ENCODE results near the gene RMRP. TPM values are rescaled to one million over a fixed set of nuclear protein-coding genes. Genes with fewer than 3 reads are reported as not detected.
A peak's percentile ranks its signal among the peaks of the same experiment; 100 is the strongest.

The RMRP gene
- total RNA-seq, 4 donors from 2014 or later: 1,650 to 4,855 (median 3,807) TPM

DNA sequence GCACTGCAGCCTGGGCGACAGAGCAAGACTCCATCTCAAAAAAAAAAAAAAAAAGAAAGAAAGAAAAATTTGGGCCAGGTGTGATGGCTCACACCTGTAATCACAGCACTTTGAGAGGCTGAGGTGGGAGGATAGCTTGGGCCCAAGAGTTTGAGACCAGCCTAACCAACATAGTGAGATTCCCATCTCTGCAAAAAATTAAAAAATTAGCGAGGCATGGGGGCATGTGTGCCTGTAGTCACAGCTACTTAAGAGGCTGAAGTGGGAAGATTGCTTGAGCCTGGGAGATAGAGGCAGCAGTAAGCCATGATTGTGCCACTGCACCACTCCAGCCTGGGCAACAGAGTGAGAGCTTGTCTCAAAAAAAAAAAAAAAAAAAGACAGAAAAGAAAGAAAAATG lies 4.2 kb downstream of the RMRP start:
- Histone ChIP-seq H3K27me3 (no peaks in the 10 kb centered on the region), H3K27ac (no peak overlapping the region), H3K36me3 (no peaks in the 10 kb centered on the region), H3K4me1 (peaks cover 0 to 25% (median 0%) of the 10 kb centered on the region in 3 donors), H3K4me3 (no peak overlapping the region), H3K9me3 (no peaks in the 10 kb centered on the region)
- ATAC-seq: no peak
- WGBS, 2 donors (ENCODE audit: low coverage in 1 of 2): 80 to 83% methylated on average over 1 to 2 of the region's 2 CpGs
- TF ChIP-seq POLR2A (IDR thresholded peaks at IDR 0.05) (no peak), EP300 (IDR thresholded peaks at IDR 0.05) (no peak), POLR2AphosphoS5 (IDR thresholded peaks at IDR 0.05) (no peak)
- TF ChIP-seq, protein P1, sequence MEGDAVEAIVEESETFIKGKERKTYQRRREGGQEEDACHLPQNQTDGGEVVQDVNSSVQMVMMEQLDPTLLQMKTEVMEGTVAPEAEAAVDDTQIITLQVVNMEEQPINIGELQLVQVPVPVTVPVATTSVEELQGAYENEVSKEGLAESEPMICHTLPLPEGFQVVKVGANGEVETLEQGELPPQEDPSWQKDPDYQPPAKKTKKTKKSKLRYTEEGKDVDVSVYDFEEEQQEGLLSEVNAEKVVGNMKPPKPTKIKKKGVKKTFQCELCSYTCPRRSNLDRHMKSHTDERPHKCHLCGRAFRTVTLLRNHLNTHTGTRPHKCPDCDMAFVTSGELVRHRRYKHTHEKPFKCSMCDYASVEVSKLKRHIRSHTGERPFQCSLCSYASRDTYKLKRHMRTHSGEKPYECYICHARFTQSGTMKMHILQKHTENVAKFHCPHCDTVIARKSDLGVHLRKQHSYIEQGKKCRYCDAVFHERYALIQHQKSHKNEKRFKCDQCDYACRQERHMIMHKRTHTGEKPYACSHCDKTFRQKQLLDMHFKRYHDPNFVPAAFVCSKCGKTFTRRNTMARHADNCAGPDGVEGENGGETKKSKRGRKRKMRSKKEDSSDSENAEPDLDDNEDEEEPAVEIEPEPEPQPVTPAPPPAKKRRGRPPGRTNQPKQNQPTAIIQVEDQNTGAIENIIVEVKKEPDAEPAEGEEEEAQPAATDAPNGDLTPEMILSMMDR (IDR thresholded peaks at IDR 0.05): no peak

DNA sequence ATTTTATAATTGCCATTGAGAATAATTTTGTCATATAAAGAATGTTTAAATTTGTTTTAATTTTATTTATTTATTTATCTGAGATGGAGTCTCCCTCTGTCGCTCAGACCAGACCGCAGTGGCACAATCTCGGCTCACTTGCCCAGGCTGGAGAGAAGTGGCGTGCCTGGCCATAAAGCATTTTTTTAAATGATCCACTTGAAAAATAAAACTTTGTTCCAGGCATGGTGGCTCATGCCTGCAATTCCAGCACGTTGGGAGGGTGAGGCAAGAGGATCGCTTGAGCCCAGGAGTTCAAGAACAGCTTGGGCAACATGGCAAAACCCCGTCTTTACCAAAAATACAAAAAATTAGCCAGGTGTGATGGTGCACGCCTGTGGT lies 5.0 kb downstream of the RMRP start:
- no peak for ATAC-seq
- 92 to 95% methylated on average over 6 to 8 of the region's 8 CpGs for WGBS, 2 donors (ENCODE audit: low coverage in 1 of 2)
- TF ChIP-seq, protein P1 (IDR thresholded peaks at IDR 0.05): no peak
- TF ChIP-seq POLR2AphosphoS5 (IDR thresholded peaks at IDR 0.05): no peak
- H3K9me3 ChIP-seq: no peaks in the 10 kb centered on the region
- no peaks in the 10 kb centered on the region for H3K36me3 ChIP-seq
- H3K4me1 ChIP-seq: peaks cover 0 to 28% (median 0%) of the 10 kb centered on the region in 3 donors
- no peak overlapping the region for H3K27ac ChIP-seq
- H3K4me3 ChIP-seq: no peak overlapping the region
- no peaks in the 10 kb centered on the region for H3K27me3 ChIP-seq

- Histone ChIP-seq H3K36me3 (no peaks in the 10 kb centered on the region), H3K4me3 (no peak overlapping the region), H3K4me1 (peaks cover 0 to 30% (median 2%) of the 10 kb centered on the region in 3 donors), H3K27ac (no peak overlapping the region), H3K9me3 (no peaks in the 10 kb centered on the region), H3K27me3 (no peaks in the 10 kb centered on the region)
- 69 to 83% methylated on average over 3 of the region's 7 CpGs for WGBS, 2 donors (ENCODE audit: low coverage in 1 of 2)
- TF ChIP-seq EP300 (IDR thresholded peaks at IDR 0.05): no peak
- no peak for TF ChIP-seq POLR2A (IDR thresholded peaks at IDR 0.05)
- TF ChIP-seq, protein P1 (IDR thresholded peaks at IDR 0.05): no peak
- TF ChIP-seq POLR2AphosphoS5 (IDR thresholded peaks at IDR 0.05): no peak
- no peak for ATAC-seq
These were observed 5.6 kb downstream of the RMRP start for GRCh38 chr9:35651956-35652828.

DNA sequence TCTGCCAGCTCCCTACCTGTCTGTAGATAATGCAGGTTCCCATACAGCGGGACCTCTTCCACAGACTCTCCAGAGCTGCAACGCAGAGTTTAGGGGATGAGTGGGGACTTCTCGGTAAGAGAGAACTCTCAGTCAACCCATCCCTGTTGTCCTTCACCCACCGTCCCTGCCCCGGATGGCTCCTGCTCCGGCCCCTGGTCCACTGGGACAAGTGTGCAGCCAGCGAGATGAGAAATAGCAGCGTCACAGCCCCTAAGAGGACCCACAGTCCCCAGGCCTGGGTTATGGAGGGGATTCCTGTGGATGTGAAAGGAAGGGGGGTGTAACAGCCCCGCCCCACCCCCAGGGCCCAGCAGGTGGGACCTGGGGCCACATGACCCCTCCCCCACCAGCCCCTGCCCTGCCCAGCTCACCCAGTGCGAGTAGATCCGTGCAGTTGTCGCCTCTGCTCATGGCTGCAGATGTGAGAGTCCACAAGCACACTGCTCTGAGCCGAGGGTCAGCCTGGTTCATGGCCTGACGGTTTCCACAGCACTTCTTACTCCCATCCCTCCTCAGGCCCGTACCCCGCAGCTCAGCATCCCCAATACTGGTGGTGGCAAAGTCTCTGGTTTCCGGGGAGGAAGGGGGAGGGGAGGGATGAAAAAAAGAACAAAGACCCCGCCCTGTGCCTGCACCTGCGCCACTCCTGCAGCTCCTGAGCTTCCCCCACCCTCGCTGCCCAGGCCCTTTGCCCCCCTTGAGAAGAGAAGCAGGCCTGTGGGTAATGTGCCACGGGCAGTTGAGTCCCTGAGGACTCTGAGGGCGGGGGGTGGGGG lies 7.3 kb downstream of the RMRP start, which contains the start of gene SIT1:
Gene SIT1 (minus strand): TSS at position 591 of the 818 bp plus-strand sequence. CDS start 78 bp downstream, at position 513.
- Histone ChIP-seq H3K4me3 (peak within 1 kb of the TSS in 1 of 2 donors; percentile 10), H3K27ac (peak within 1 kb of the TSS in 1 of 4 donors; percentile 43), H3K27me3 (no peaks in the 10 kb centered on the region), H3K36me3 (no peaks in the 10 kb centered on the region), H3K4me1 (peaks cover 0 to 32% (median 7%) of the 10 kb centered on the region in 3 donors), H3K9me3 (no peaks in the 10 kb centered on the region)
- ATAC-seq: no peak
- WGBS, 2 donors (ENCODE audit: low coverage in 1 of 2): 40 to 90% methylated on average over 1 to 7 of the region's 22 CpGs
- TF ChIP-seq POLR2AphosphoS5 (IDR thresholded peaks at IDR 0.05) (no peak), EP300 (IDR thresholded peaks at IDR 0.05) (no peak), POLR2A (IDR thresholded peaks at IDR 0.05) (no peak)
- TF ChIP-seq, protein P1 (IDR thresholded peaks at IDR 0.05): no peak
